HFFc6 (cell line): ENCODE measurements around the gene RBMS1. TPM values are rescaled to one million over a fixed set of nuclear protein-coding genes. Genes with fewer than 3 reads are reported as not detected.

ENCODE experiments used
- DNase-seq: peaks from one replicate; pipeline ENCODE4 v3.0.0-alpha.2; 2018
- H3K27ac Mint-ChIP-seq: 2 replicates; pipeline ENCODE4 v1.8.0; 2020; ENCODE audit warnings: mild to moderate bottlenecking, mixed read lengths
- H3K27me3 Mint-ChIP-seq: 2 replicates; pipeline ENCODE4 v1.8.0; 2021; ENCODE audit warnings: mild to moderate bottlenecking, moderate library complexity, mixed read lengths; ENCODE audit not compliant: insufficient read depth
- H3K36me3 Mint-ChIP-seq: 2 replicates; pipeline ENCODE4 v1.8.0; 2021; ENCODE audit warnings: low read depth, mixed read lengths
- H3K4me1 Mint-ChIP-seq: 2 replicates; pipeline ENCODE4 v1.8.0; 2020; ENCODE audit warnings: low read depth, mixed read lengths
- H3K4me3 Mint-ChIP-seq: 2 replicates; pipeline ENCODE4 v1.8.0; 2020; ENCODE audit warnings: mild to moderate bottlenecking, moderate library complexity, mixed read lengths
- H3K9me3 Mint-ChIP-seq: 2 replicates; pipeline ENCODE4 v1.8.0; 2020; ENCODE audit warnings: mild to moderate bottlenecking, mixed read lengths
- total RNA-seq, 6 experiments: library from RNA; stranded (reverse); fragmentation: NEBNext Ultra II Directional; extraction: Animal tissue kit (Norgen Biotek cat#: 25700); gene quantifications; 2 replicates in 1 of 6; 3 replicates in 5 of 6; pipeline ENCODE4 v1.2.3, GENCODE V29; 2021
- TF ChIP-seq, protein P1 (sequence below): fragments of 200-600 bp; sonication (generic); IDR thresholded peaks from 2 replicates; pipeline ENCODE4 v1.5.0; 2021; ENCODE audit warnings: antibody characterized with exemption, mild to moderate bottlenecking

The RBMS1 gene
- total RNA-seq, 6 experiments from 2014 or later, result 88.7 to 111 (median 96.1) TPM

GRCh38 chr2:160227293-160227915, 266.2 kb downstream of the RBMS1 start:
- Mint-ChIP-seq H3K9me3 (no peaks in the 10 kb centered on the region), H3K36me3 (no peaks in the 10 kb centered on the region)
- peak; percentile 66 for DNase-seq

GRCh38 chr2:160226367-160226766, 267.2 kb downstream of the RBMS1 start:
- TF ChIP-seq, protein P1, sequence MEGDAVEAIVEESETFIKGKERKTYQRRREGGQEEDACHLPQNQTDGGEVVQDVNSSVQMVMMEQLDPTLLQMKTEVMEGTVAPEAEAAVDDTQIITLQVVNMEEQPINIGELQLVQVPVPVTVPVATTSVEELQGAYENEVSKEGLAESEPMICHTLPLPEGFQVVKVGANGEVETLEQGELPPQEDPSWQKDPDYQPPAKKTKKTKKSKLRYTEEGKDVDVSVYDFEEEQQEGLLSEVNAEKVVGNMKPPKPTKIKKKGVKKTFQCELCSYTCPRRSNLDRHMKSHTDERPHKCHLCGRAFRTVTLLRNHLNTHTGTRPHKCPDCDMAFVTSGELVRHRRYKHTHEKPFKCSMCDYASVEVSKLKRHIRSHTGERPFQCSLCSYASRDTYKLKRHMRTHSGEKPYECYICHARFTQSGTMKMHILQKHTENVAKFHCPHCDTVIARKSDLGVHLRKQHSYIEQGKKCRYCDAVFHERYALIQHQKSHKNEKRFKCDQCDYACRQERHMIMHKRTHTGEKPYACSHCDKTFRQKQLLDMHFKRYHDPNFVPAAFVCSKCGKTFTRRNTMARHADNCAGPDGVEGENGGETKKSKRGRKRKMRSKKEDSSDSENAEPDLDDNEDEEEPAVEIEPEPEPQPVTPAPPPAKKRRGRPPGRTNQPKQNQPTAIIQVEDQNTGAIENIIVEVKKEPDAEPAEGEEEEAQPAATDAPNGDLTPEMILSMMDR, result no peak
- no peak for DNase-seq
- Mint-ChIP-seq H3K27ac (no peak overlapping the region), H3K4me1 (peaks cover 93% of the 10 kb centered on the region), H3K27me3 (no peaks in the 10 kb centered on the region), H3K4me3 (no peak overlapping the region), H3K9me3 (no peaks in the 10 kb centered on the region), H3K36me3 (no peaks in the 10 kb centered on the region)

More at GRCh38 chr2:160227293-160227915, 266.2 kb downstream of the RBMS1 start:
- Mint-ChIP-seq H3K27ac (peak overlapping the region; percentile 87), H3K4me1 (peaks cover 83% of the 10 kb centered on the region), H3K4me3 (peak overlapping the region; percentile 67), H3K27me3 (no peaks in the 10 kb centered on the region)
- TF ChIP-seq, protein P1, result no peak

- TF ChIP-seq, protein P1, result no peak
- no peaks in the 10 kb centered on the region for H3K27me3 Mint-ChIP-seq
- H3K4me3 Mint-ChIP-seq, result no peak overlapping the region
- no peaks in the 10 kb centered on the region for H3K9me3 Mint-ChIP-seq
- DNase-seq, result no peak
- H3K36me3 Mint-ChIP-seq, result no peaks in the 10 kb centered on the region
- peaks cover 99% of the 10 kb centered on the region for H3K4me1 Mint-ChIP-seq
- no peak overlapping the region for H3K27ac Mint-ChIP-seq
Observed at GRCh38 chr2:160225722-160226121, 267.9 kb downstream of the RBMS1 start.

GRCh38 chr2:160224507-160224906, 269.1 kb downstream of the RBMS1 start:
- H3K4me3 Mint-ChIP-seq, result peak overlapping the region; percentile 84
- peak overlapping the region; percentile 96 for H3K27ac Mint-ChIP-seq
- H3K27me3 Mint-ChIP-seq, result 0 out of 2 replicates have a peak, but pooled peaks cover under 1% of the 10 kb centered on the region
- peaks cover 99% of the 10 kb centered on the region for H3K4me1 Mint-ChIP-seq
- H3K36me3 Mint-ChIP-seq, result no peaks in the 10 kb centered on the region
- no peak for DNase-seq
- TF ChIP-seq, protein P1, result no peak
- H3K9me3 Mint-ChIP-seq, result no peaks in the 10 kb centered on the region

- peak; percentile 95 for DNase-seq
- TF ChIP-seq, protein P1, result no peak
- Mint-ChIP-seq H3K9me3 (no peaks in the 10 kb centered on the region), H3K36me3 (no peaks in the 10 kb centered on the region), H3K4me1 (peaks cover 99% of the 10 kb centered on the region), H3K4me3 (peak overlapping the region; percentile 84), H3K27ac (peak overlapping the region; percentile 96), H3K27me3 (peaks cover 1% of the 10 kb centered on the region; the same call in 1 of the 2 replicates)
Observed at GRCh38 chr2:160224060-160224459, 269.5 kb downstream of the RBMS1 start.
